Retinal pigment epithelial cell (primary cell): ENCODE measurements around the gene LILRA5.

Experiments
- DNase-seq: peaks from one replicate; pipeline ENCODE4 v3.0.0-alpha.2; 2010; ENCODE audit warnings: low read depth
- H3K4me3 ChIP-seq: 2 replicates; pipeline ENCODE4 v1.5.1; 2011; ENCODE audit warnings: mild to moderate bottlenecking, low read length, control low read depth, moderate library complexity
- CTCF ChIP-seq: conservative IDR thresholded peaks from 2 replicates; pipeline ENCODE4 v1.5.1; 2011; ENCODE audit warnings: low read depth, low read length, control low read depth, inconsistent platforms

LILRA5 gene

GRCh38 chr19:54352546-54352945, 39.6 kb upstream of the LILRA5 start:
- no peak for DNase-seq
- no peak overlapping the region for H3K4me3 ChIP-seq
- no peak for TF ChIP-seq CTCF

GRCh38 chr19:54352041-54352440, 39.1 kb upstream of the LILRA5 start:
- H3K4me3 ChIP-seq = no peak overlapping the region
- TF ChIP-seq CTCF = no peak
- no peak for DNase-seq

GRCh38 chr19:54351474-54351873, 38.5 kb upstream of the LILRA5 start:
- DNase-seq = no peak
- no peak overlapping the region for H3K4me3 ChIP-seq
- no peak for TF ChIP-seq CTCF

- H3K4me3 ChIP-seq = no peak overlapping the region
- no peak for TF ChIP-seq CTCF
- DNase-seq = no peak
Observed at GRCh38 chr19:54345938-54346386, 33.0 kb upstream of the LILRA5 start.

GRCh38 chr19:54343868-54344267, 30.9 kb upstream of the LILRA5 start:
- TF ChIP-seq CTCF = no peak
- H3K4me3 ChIP-seq = no peak overlapping the region
- no peak for DNase-seq

- DNase-seq = no peak
- TF ChIP-seq CTCF = no peak
- H3K4me3 ChIP-seq = no peak overlapping the region
Observed at GRCh38 chr19:54341295-54341694, 28.3 kb upstream of the LILRA5 start.

- DNase-seq = no peak
- H3K4me3 ChIP-seq = no peak overlapping the region
- no peak for TF ChIP-seq CTCF
Observed at GRCh38 chr19:54339646-54340358, 26.8 kb upstream of the LILRA5 start.
